ENCODE results near the gene RCSD1. TPM values are rescaled to one million over a fixed set of nuclear protein-coding genes. Genes with fewer than 3 reads are reported as not detected.

Gene RCSD1
- total RNA-seq, 1 donor from 2014 or later, result 0.76 TPM

GRCh38 chr1:167747988-167748387 lies 118.0 kb downstream of the RCSD1 start:
- H3K27me3 Mint-ChIP-seq (ENCODE audit: low read depth), result no peaks in the 10 kb centered on the region
- no peak overlapping the region for H3K4me3 Mint-ChIP-seq
- H3K4me1 Mint-ChIP-seq, result peaks cover 31% of the 10 kb centered on the region
- no peak overlapping the region for H3K27ac Mint-ChIP-seq
- DNase-seq (ENCODE audit: low spot score in 2 of 2, unreplicated experiment in 2 of 2), result no peak
- peaks cover 5% of the 10 kb centered on the region for H3K36me3 Mint-ChIP-seq
- H3K9me3 Mint-ChIP-seq, result no peaks in the 10 kb centered on the region
- TF ChIP-seq CTCF (IDR thresholded peaks at IDR 0.05; ENCODE audit: unreplicated experiment), result no peak

GRCh38 chr1:167748906-167749305 lies 118.9 kb downstream of the RCSD1 start:
- TF ChIP-seq CTCF (IDR thresholded peaks at IDR 0.05; ENCODE audit: unreplicated experiment), result no peak
- Mint-ChIP-seq H3K9me3 (no peaks in the 10 kb centered on the region), H3K36me3 (no peaks in the 10 kb centered on the region), H3K27me3 (ENCODE audit: low read depth) (no peaks in the 10 kb centered on the region), H3K27ac (peak overlapping the region; percentile 49), H3K4me3 (no peak overlapping the region), H3K4me1 (peaks cover 31% of the 10 kb centered on the region)
- DNase-seq (ENCODE audit: low spot score in 2 of 2, unreplicated experiment in 2 of 2), result no peak

DNA sequence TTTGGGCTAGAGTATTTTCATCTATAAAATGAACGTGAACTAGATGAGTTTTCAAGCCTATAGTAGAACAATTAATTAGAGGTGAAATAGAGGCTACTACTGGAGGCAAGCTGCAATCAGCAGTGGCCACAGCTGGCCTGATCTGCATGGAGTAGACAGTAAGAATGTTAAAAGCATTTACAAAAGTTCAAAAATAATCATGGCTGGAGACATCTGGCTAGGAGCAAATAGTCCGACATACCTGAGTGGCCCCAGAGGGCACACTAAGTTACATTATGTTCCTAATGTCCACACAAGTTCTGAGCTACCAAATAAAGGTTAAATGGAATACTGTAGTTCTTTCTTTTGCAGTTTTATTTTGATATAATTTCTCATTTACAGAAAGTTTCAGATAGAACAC lies 119.7 kb downstream of the RCSD1 start:
- no peak overlapping the region for H3K4me3 Mint-ChIP-seq
- no peak for DNase-seq (ENCODE audit: low spot score in 2 of 2, unreplicated experiment in 2 of 2)
- no peaks in the 10 kb centered on the region for H3K27me3 Mint-ChIP-seq (ENCODE audit: low read depth)
- peak overlapping the region; percentile 49 for H3K27ac Mint-ChIP-seq
- no peak for TF ChIP-seq CTCF (IDR thresholded peaks at IDR 0.05; ENCODE audit: unreplicated experiment)
- no peaks in the 10 kb centered on the region for H3K36me3 Mint-ChIP-seq
- H3K9me3 Mint-ChIP-seq, result no peaks in the 10 kb centered on the region
- H3K4me1 Mint-ChIP-seq, result peaks cover 31% of the 10 kb centered on the region

DNA sequence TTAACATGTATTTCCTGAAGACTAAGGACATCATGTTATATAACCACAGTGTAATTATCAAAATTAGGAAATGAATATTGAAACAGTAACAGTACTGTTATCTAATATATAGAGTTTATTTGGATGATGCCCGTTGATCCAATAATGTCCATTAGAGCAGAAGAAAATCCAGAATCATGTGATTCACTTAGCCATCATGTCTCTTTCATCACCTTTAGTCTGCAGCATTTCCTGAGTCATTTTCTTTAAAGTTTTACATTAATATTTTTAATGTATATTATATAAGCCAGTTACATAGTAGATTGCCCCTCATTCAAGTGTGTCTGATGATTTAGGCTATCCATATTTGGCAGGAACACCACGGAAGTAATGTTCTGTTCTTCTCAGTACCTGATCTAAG lies 120.6 kb downstream of the RCSD1 start:
- H3K4me1 Mint-ChIP-seq, result peaks cover 33% of the 10 kb centered on the region
- no peak overlapping the region for H3K4me3 Mint-ChIP-seq
- H3K9me3 Mint-ChIP-seq, result no peaks in the 10 kb centered on the region
- TF ChIP-seq CTCF (IDR thresholded peaks at IDR 0.05; ENCODE audit: unreplicated experiment), result no peak
- no peaks in the 10 kb centered on the region for H3K27me3 Mint-ChIP-seq (ENCODE audit: low read depth)
- no peak for DNase-seq (ENCODE audit: low spot score in 2 of 2, unreplicated experiment in 2 of 2)
- no peaks in the 10 kb centered on the region for H3K36me3 Mint-ChIP-seq
- no peak overlapping the region for H3K27ac Mint-ChIP-seq

DNA sequence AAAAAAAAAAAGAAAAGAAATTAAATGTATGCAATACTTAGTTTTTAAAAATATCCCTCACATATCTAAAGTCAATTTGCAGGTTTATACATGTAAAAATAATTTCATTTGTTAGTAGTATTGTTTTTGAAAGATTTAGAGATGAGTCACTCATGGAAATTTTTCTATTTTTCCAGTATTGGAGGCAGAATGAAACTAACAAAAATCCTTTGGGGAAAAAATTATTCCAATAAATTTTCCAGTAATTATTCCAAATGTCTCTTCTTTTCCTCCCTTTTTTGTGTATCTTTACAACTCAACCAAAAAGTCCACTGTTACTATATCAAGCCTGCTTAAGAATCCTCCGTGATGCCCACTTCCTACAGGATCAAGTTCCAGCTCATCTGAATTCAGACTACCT lies 121.6 kb downstream of the RCSD1 start:
- no peaks in the 10 kb centered on the region for H3K9me3 Mint-ChIP-seq
- peak overlapping the region; percentile 7 for H3K27ac Mint-ChIP-seq
- no peak for DNase-seq (ENCODE audit: low spot score in 2 of 2, unreplicated experiment in 2 of 2)
- H3K4me1 Mint-ChIP-seq, result peaks cover 28% of the 10 kb centered on the region
- H3K4me3 Mint-ChIP-seq, result no peak overlapping the region
- no peak for TF ChIP-seq CTCF (IDR thresholded peaks at IDR 0.05; ENCODE audit: unreplicated experiment)
- no peaks in the 10 kb centered on the region for H3K36me3 Mint-ChIP-seq
- no peaks in the 10 kb centered on the region for H3K27me3 Mint-ChIP-seq (ENCODE audit: low read depth)
